GOT3 (cell line): ENCODE results near the gene MTFMT.
"Not testable (repeated sequence)": the region's sequence is repeated elsewhere in the genome, so short reads cannot be mapped to it uniquely, and the experiment has no call there.

ENCODE experiments used
- DNase-seq: peaks from one replicate; lab custom pipeline; 2025; ENCODE audit warnings: mixed read lengths; lab: John Stamatoyannopoulos, UW

The MTFMT gene

GRCh38 chr15:65028921-65029735 is at the start of gene MTFMT:
Gene MTFMT (minus strand): TSS chr15:65029639. CDS start chr15:65029613, 26 bp downstream.
- DNase-seq, result peak; percentile 57

- peak; percentile 56 for DNase-seq
Observed at GRCh38 chr15:65077981-65078352, 48.5 kb upstream of the MTFMT start.

GRCh38 chr15:65077291-65077980 is 48.0 kb upstream of the MTFMT start:
- no peak for DNase-seq

GRCh38 chr15:65076486-65077290 is 47.2 kb upstream of the MTFMT start, which contains the start of gene KBTBD13:
Gene KBTBD13 (plus strand): TSS chr15:65076746. CDS start chr15:65076816, 70 bp downstream.
- DNase-seq, result no peak

GRCh38 chr15:65075607-65076395 is 46.4 kb upstream of the MTFMT start:
- DNase-seq, result not testable (repeated sequence)

- DNase-seq, result not testable (repeated sequence)
Observed at GRCh38 chr15:65074946-65075345, 45.5 kb upstream of the MTFMT start.

GRCh38 chr15:65072617-65073016 is 43.2 kb upstream of the MTFMT start:
- no peak for DNase-seq

GRCh38 chr15:65072027-65072426 is 42.6 kb upstream of the MTFMT start:
- no peak for DNase-seq

- no peak for DNase-seq
Observed at GRCh38 chr15:65071381-65071811, 42.0 kb upstream of the MTFMT start.

- no peak for DNase-seq
Observed at GRCh38 chr15:65069779-65070546, 40.5 kb upstream of the MTFMT start.

- DNase-seq, result peak; percentile 46
Observed at GRCh38 chr15:65069179-65069578, 39.7 kb upstream of the MTFMT start.

- DNase-seq, result no peak
Observed at GRCh38 chr15:65068403-65068788, 39.0 kb upstream of the MTFMT start.

GRCh38 chr15:65067645-65068402 is 38.4 kb upstream of the MTFMT start, which contains the start of gene RASL12:
Gene RASL12 (minus strand): TSS chr15:65067991. CDS start chr15:65067835, 156 bp downstream.
- no peak for DNase-seq

GRCh38 chr15:65067317-65067644 is 37.8 kb upstream of the MTFMT start:
- no peak for DNase-seq

GRCh38 chr15:65066635-65067316 is 37.3 kb upstream of the MTFMT start:
- no peak for DNase-seq

- DNase-seq, result no peak
Observed at GRCh38 chr15:65066001-65066634, 36.7 kb upstream of the MTFMT start.

- DNase-seq, result no peak
Observed at GRCh38 chr15:65062726-65063125, 33.3 kb upstream of the MTFMT start.

- DNase-seq, result no peak
Observed at GRCh38 chr15:65062061-65062460, 32.6 kb upstream of the MTFMT start.
